HepG2 (cell line): ENCODE measurements around the gene GRB2. TPM values are rescaled to one million over a fixed set of nuclear protein-coding genes. Genes with fewer than 3 reads are reported as not detected.

Experiments used
- ATAC-seq: fragments of 200-7000 bp; cut with Tn5 transposase; 3 replicates; pipeline ENCODE4 v1.9.1; 2020; ENCODE audit warnings: mild to moderate bottlenecking, moderate library complexity
- BruUV-seq: library from RNA; stranded (reverse); fragments of 400-500 nt; replicated peaks from 2 replicates; lab custom pipeline; 2021; lab: Mats Ljungman, UMichigan
- CTCF ChIA-PET: fragments of 300-600 bp; formaldehyde crosslinking; extraction: SDS; loops from one replicate; lab custom pipeline; 2021; ENCODE audit warnings: low total read pairs, inconsistent platforms, low intra/inter-chr PET ratio; lab: Yijun Ruan, JAX
- POLR2A ChIA-PET: fragments of 350-600 bp; sonication (Branson Sonifier 250); formaldehyde crosslinking; loops from one replicate; lab custom pipeline; 2020; ENCODE audit warnings: antibody characterized with exemption, inconsistent platforms; lab: Yijun Ruan, JAX
- DNase-seq: peaks from one replicate; pipeline ENCODE4 v3.0.0-alpha.2; 2015; ENCODE audit warnings: low spot score
- FAIRE-seq: peaks from 3 replicates; lab custom pipeline; 2011; peaks lifted over from hg19 to GRCh38; lab: Jason Lieb, UNC
- H2AFZ ChIP-seq: one replicate; pipeline ENCODE4 v1.6.1; 2011; ENCODE audit warnings: low read length, inconsistent platforms
- H3K27ac ChIP-seq: fragments of 300-600 bp; 3 replicates; pipeline ENCODE4 v1.8.0; 2011; ENCODE audit warnings: mixed run types, mild to moderate bottlenecking, mixed read lengths, low read length, inconsistent platforms; ENCODE audit not compliant: insufficient read depth; ENCODE audit errors: extremely low read length
- H3K27me3 ChIP-seq, 2 experiments: fragments of 200-600 bp in 1 of 2; 2 replicates in 1 of 2; 3 replicates in 1 of 2; pipeline versions ENCODE4 v1.6.0 to v1.8.0; 2011; ENCODE audit warnings: low read length in 2 of 2, mild to moderate bottlenecking in 2 of 2, moderate library complexity in 2 of 2, inconsistent platforms in 1 of 2; ENCODE audit not compliant: insufficient read depth in 2 of 2, control insufficient read depth in 1 of 2
- H3K36me3 ChIP-seq, 2 experiments: fragments of 200-600 bp in 1 of 2; replicated peaks in 1 of 2; 2 replicates in 1 of 2; 3 replicates in 1 of 2; pipeline versions ENCODE4 v1.5.1 to v1.8.0; 2011; ENCODE audit warnings: low read length in 2 of 2, inconsistent platforms in 1 of 2; ENCODE audit not compliant: insufficient read depth in 2 of 2, control insufficient read depth in 1 of 2
- H3K4me1 ChIP-seq: 2 replicates; pipeline ENCODE4 v1.5.1; 2012; ENCODE audit warnings: low read length, inconsistent platforms; ENCODE audit not compliant: insufficient read depth
- H3K4me2 ChIP-seq: 2 replicates; pipeline ENCODE4 v1.6.0; 2011; ENCODE audit warnings: low read depth, low read length, inconsistent platforms
- H3K4me3 ChIP-seq, 3 experiments: fragments of 200-600 bp in 1 of 3; sonication (generic), shearing (Covaris generic) in 1 of 3; replicated peaks in 1 of 3; 2 replicates each; pipeline ENCODE4 v1.5.1; 2011 to 2016; ENCODE audit warnings: low read length in 3 of 3, inconsistent platforms in 2 of 3, low read depth in 2 of 3, mild to moderate bottlenecking in 2 of 3, control low read depth in 1 of 3, mixed read lengths in 1 of 3; ENCODE audit not compliant: insufficient read depth in 1 of 3
- H3K79me2 ChIP-seq: one replicate; pipeline ENCODE4 v1.6.1; 2011; ENCODE audit warnings: low read length, inconsistent platforms; ENCODE audit not compliant: insufficient read depth
- H3K9ac ChIP-seq: 2 replicates; pipeline ENCODE4 v1.6.0; 2011; ENCODE audit warnings: mild to moderate bottlenecking, low read depth, low read length, inconsistent platforms; ENCODE audit not compliant: insufficient read depth
- H3K9me3 ChIP-seq: 2 replicates; pipeline ENCODE4 v1.5.1; 2012; ENCODE audit warnings: mild to moderate bottlenecking, low read length
- H4K20me1 ChIP-seq: 2 replicates; pipeline ENCODE4 v1.6.0; 2011; ENCODE audit warnings: inconsistent platforms, mild to moderate bottlenecking, low read length, moderate library complexity; ENCODE audit not compliant: insufficient read depth
- HIVEP1 ChIP-seq: sonication (generic); formaldehyde crosslinking; IDR thresholded peaks from 2 replicates; pipeline ENCODE4 v1.4.0; 2020; ENCODE audit warnings: mild to moderate bottlenecking, missing genetic modification reagents
- KDM2A ChIP-seq: sonication (generic); formaldehyde crosslinking; IDR thresholded peaks from 2 replicates; pipeline ENCODE4 v1.4.0; 2020; ENCODE audit warnings: low read depth, missing genetic modification reagents, borderline replicate concordance
- MIER2 ChIP-seq: IDR thresholded peaks from 2 replicates; pipeline ENCODE4 v1.6.1; 2016; ENCODE audit warnings: missing biosample characterization, missing genetic modification reagents
- POLR2G ChIP-seq: fragments of 200-400 bp; formaldehyde crosslinking; IDR thresholded peaks from 2 replicates; pipeline ENCODE4 v1.6.1; 2018; ENCODE audit warnings: mild to moderate bottlenecking, low read depth, low read length, moderate library complexity
- RBM22 ChIP-seq: fragments of 200-400 bp; formaldehyde crosslinking; optimal IDR thresholded peaks from 2 replicates; pipeline ENCODE3; 2017; ENCODE audit warnings: mild to moderate bottlenecking, low read length, moderate library complexity
- WGBS: methylation state at CpG from one replicate; pipeline ENCODE4 v1.1.6; 2017; ENCODE audit warnings: low lambda C conversion rate; 5-methylcytosine and 5-hydroxymethylcytosine counted together
- in situ Hi-C: cut with HindIII; loops from 2 replicates; pipeline ENCODE4 v1.10.0; 2017; ENCODE audit warnings: low pct_unique_long_range_greater_than_20kb; ENCODE audit not compliant: extremely low pct_ligation_motif_present
- intact Hi-C: fragments of 100-400 bp; cut with micrococcal nuclease; formaldehyde crosslinking; loops from one replicate; pipeline ENCODE4 v1.10.0; 2022; ENCODE audit not compliant: unreplicated experiment
- polyA plus RNA-seq, 8 experiments: library from polyadenylated mRNA; depleted of rRNA in 3 of 8; stranded (reverse) in 7 of 8; unstranded in 1 of 8; fragments of >200 nt; fragmentation: Illumina TruSeq in 4 of 8; extraction: Trizol in 4 of 8; gene quantifications; 2 replicates each; pipeline versions ENCODE4 v1.2.1 to v1.2.3, GENCODE V29; 2011 to 2016; ENCODE audit warnings: low read depth in 4 of 8, missing spikeins in 1 of 8, mixed read lengths in 1 of 8; ENCODE audit not compliant: insufficient read depth in 1 of 8
- total RNA-seq, 5 experiments: library from RNA; depleted of rRNA; stranded (reverse); fragments of >200 nt; fragmentation: Illumina TruSeq; extraction: Trizol; gene quantifications; 2 replicates each; pipeline ENCODE4 v1.2.3, GENCODE V29; 2016; ENCODE audit warnings: low read depth in 1 of 5
- TF ChIP-seq, protein P1 (sequence below): sonication (generic); formaldehyde crosslinking; IDR thresholded peaks from 2 replicates; pipeline ENCODE4 v1.8.0; 2022; ENCODE audit warnings: mild to moderate bottlenecking, missing genetic modification reagents

Gene GRB2
- total and polyA plus RNA-seq, 2 of the 13 experiments (the other 11 are each of a cell fraction or from before 2014, with no cell fraction given), result 84.6 to 92.3 TPM

- ChIA-PET POLR2A (interaction anchor here (2.5 to 2.8 kb wide), 3 partner anchors 9 to 88 kb away, joined by 7 to 14 read pairs (median 12); partner anchors contain the start of gene GRB2), CTCF (no interaction called here)
- H2AFZ ChIP-seq, result no peak overlapping the region
- FAIRE-seq (no peak), DNase-seq (no peak), ATAC-seq (no peak)
- in situ Hi-C loops (loop anchor here (5.0 kb wide), 1 partner anchor 95 kb away; no protein-coding TSS in a partner anchor), intact Hi-C loops (no loop called here)
- no peaks in the 10 kb centered on the region for H3K79me2 ChIP-seq
- H4K20me1 ChIP-seq, result no peaks in the 10 kb centered on the region
- H3K9me3 ChIP-seq, result no peaks in the 10 kb centered on the region
- peaks cover 22% of the 10 kb centered on the region for H3K4me1 ChIP-seq
- TF ChIP-seq HIVEP1 (CRISPR knock-in tag) (no peak), KDM2A (CRISPR knock-in tag) (no peak), POLR2G (no peak), MIER2 (CRISPR knock-in tag) (no peak)
- no peak overlapping the region for H3K27ac ChIP-seq
- H3K36me3 ChIP-seq, result peaks cover 21 to 41% of the 10 kb centered on the region in 2 experiments
- BruUV-seq, result no TSS peak
- WGBS, result 92% methylated on average over 11 of the region's 11 CpGs
- no peaks in the 10 kb centered on the region for H3K27me3 ChIP-seq
- H3K9ac ChIP-seq, result no peak overlapping the region
- no peak overlapping the region for H3K4me3 ChIP-seq
- H3K4me2 ChIP-seq, result no peak overlapping the region
These were observed 87.8 kb downstream of the GRB2 start for GRCh38 chr17:75317671-75318070.

GRCh38 chr17:75316253-75316652 is 89.2 kb downstream of the GRB2 start:
- Histone ChIP-seq H3K9me3 (no peaks in the 10 kb centered on the region), H3K27me3 (no peaks in the 10 kb centered on the region), H3K4me3 (no peak overlapping the region), H3K4me1 (peaks cover 32% of the 10 kb centered on the region), H3K9ac (no peak overlapping the region), H3K4me2 (no peak overlapping the region), H3K36me3 (peaks cover 13 to 33% of the 10 kb centered on the region in 2 experiments), H4K20me1 (no peaks in the 10 kb centered on the region), H3K79me2 (no peaks in the 10 kb centered on the region), H2AFZ (no peak overlapping the region), H3K27ac (no peak overlapping the region)
- DNase-seq (no peak), ATAC-seq (peak; percentile 6; the same call in 2 of the 3 replicates), FAIRE-seq (no peak)
- intact Hi-C loops, result no loop called here
- WGBS, result 90% methylated on average over 5 of the region's 5 CpGs
- TF ChIP-seq, protein P1, sequence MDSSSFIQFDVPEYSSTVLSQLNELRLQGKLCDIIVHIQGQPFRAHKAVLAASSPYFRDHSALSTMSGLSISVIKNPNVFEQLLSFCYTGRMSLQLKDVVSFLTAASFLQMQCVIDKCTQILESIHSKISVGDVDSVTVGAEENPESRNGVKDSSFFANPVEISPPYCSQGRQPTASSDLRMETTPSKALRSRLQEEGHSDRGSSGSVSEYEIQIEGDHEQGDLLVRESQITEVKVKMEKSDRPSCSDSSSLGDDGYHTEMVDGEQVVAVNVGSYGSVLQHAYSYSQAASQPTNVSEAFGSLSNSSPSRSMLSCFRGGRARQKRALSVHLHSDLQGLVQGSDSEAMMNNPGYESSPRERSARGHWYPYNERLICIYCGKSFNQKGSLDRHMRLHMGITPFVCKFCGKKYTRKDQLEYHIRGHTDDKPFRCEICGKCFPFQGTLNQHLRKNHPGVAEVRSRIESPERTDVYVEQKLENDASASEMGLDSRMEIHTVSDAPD (CRISPR knock-in tag), result no peak
- TF ChIP-seq POLR2G (0 out of 2 replicates have a peak, but pooled peaks have one; percentile 27), RBM22 (peak; percentile 2)
- BruUV-seq, result no TSS peak
- ChIA-PET CTCF (no interaction called here), POLR2A (interaction anchor here (1.4 to 2.8 kb wide), 6 partner anchors 8 to 89 kb away, joined by 3 to 14 read pairs (median 6); partner anchors contain the start of genes GRB2 and SLC25A19)
- in situ Hi-C loops, result loop anchor here (5.0 kb wide), 1 partner anchor 96 kb away; no protein-coding TSS in a partner anchor
